ENCODE measurements around the gene WFDC10A. TPM values are rescaled to one million over a fixed set of nuclear protein-coding genes. Genes with fewer than 3 reads are reported as not detected.

The WFDC10A gene
- total and polyA plus RNA-seq, 9 of the 15 experiments (the other 6 are each of a cell fraction or from before 2014, with no cell fraction given), result not detected

- Histone ChIP-seq H2AFZ (ENCODE audit: low read depth, low read length) (no peak overlapping the region), H3K9me3 (replicated peaks; ENCODE audit: control insufficient read depth, insufficient read depth, low read depth, low read length) (no peaks in the 10 kb centered on the region), H3K4me1 (replicated peaks in 1 of 2; ENCODE audit: control insufficient read depth in 2 of 2, insufficient read depth in 2 of 2, low read length in 2 of 2) (no peaks in the 10 kb centered on the region), H3K9me1 (ENCODE audit: control insufficient read depth, insufficient read depth, low read length) (no peaks in the 10 kb centered on the region), H4K20me1 (replicated peaks; ENCODE audit: control insufficient read depth, insufficient read depth, low read length) (no peaks in the 10 kb centered on the region), H3K9ac (ENCODE audit: insufficient read depth in 1 of 2, low read depth in 2 of 2, low read length in 2 of 2) (no peak overlapping the region), H3K27ac (ENCODE audit: extremely low read depth, low read depth, low read length) (no peak overlapping the region), H3K4me3 (no peak overlapping the region), H3K36me3 (ENCODE audit: control insufficient read depth, insufficient read depth, low read length) (no peaks in the 10 kb centered on the region), H3K79me2 (ENCODE audit: control insufficient read depth, insufficient read depth, low read length) (no peaks in the 10 kb centered on the region), H3K4me2 (ENCODE audit: insufficient read depth, low read length) (no peak overlapping the region), H3K27me3 (ENCODE audit: control insufficient read depth in 2 of 2, insufficient read depth in 2 of 2, low read length in 2 of 2) (no peaks in the 10 kb centered on the region)
- in situ Hi-C loops (cut with MboI) (no loop called here), intact Hi-C loops (cut with micrococcal nuclease) (no loop called here)
- no peak for DNase-seq (ENCODE audit: extremely low read depth in 1 of 4, low spot score in 3 of 4)
- BruUV-seq (replicated peaks), result no TSS peak
- no peak for FAIRE-seq
- no peak for ATAC-seq
- TF ChIP-seq ZBED1 (IDR thresholded peaks at IDR 0.05), result no peak
- no peak for TF ChIP-seq ZNF436 (CRISPR knock-in tag; IDR thresholded peaks at IDR 0.05)
- POLR2A ChIA-PET, result no interaction called here
- CTCF ChIA-PET (ENCODE audit: low intra/inter-chr PET ratio), result interaction anchor here (0.7 kb wide), 1 partner anchor 93 kb away, joined by 3 read pairs; no protein-coding TSS in a partner anchor
Observed at GRCh38 chr20:45672765-45673164, 43.2 kb downstream of the WFDC10A start.

DNA sequence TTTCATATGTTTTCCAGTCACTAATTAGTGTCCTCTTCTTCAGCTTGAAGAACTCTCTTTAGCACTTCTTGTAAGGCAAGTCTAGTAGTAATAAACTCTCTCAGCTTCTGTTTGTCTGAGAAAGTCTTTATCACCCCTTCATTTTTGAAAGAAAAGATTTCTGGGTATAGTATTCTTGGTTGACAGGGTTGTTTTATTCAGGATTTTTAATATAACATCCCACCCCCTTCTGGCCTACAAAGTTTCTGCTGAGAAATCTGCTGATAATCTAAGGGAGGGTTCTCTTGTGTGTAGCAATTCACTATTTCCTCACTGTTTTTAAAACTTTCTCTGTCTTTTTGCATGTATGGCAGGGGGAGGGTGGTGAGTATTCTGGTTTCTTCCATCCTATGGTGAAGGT is 50.1 kb downstream of the WFDC10A start:
- no TSS peak for BruUV-seq (replicated peaks)
- CTCF ChIA-PET (ENCODE audit: low intra/inter-chr PET ratio), result no interaction called here
- intact Hi-C loops (cut with micrococcal nuclease), result no loop called here
- DNase-seq (ENCODE audit: extremely low read depth in 1 of 4, low spot score in 3 of 4) (no peak), FAIRE-seq (no peak), ATAC-seq (no peak)
- Histone ChIP-seq H3K36me3 (ENCODE audit: control insufficient read depth, insufficient read depth, low read length) (no peaks in the 10 kb centered on the region), H3K4me1 (replicated peaks in 1 of 2; ENCODE audit: control insufficient read depth in 2 of 2, insufficient read depth in 2 of 2, low read length in 2 of 2) (no peaks in the 10 kb centered on the region), H4K20me1 (replicated peaks; ENCODE audit: control insufficient read depth, insufficient read depth, low read length) (no peaks in the 10 kb centered on the region), H2AFZ (ENCODE audit: low read depth, low read length) (no peak overlapping the region), H3K4me2 (ENCODE audit: insufficient read depth, low read length) (no peak overlapping the region), H3K9me3 (replicated peaks; ENCODE audit: control insufficient read depth, insufficient read depth, low read depth, low read length) (no peaks in the 10 kb centered on the region), H3K9me1 (ENCODE audit: control insufficient read depth, insufficient read depth, low read length) (no peaks in the 10 kb centered on the region), H3K27ac (ENCODE audit: extremely low read depth, low read depth, low read length) (no peak overlapping the region), H3K79me2 (ENCODE audit: control insufficient read depth, insufficient read depth, low read length) (no peaks in the 10 kb centered on the region), H3K4me3 (no peak overlapping the region), H3K9ac (ENCODE audit: insufficient read depth in 1 of 2, low read depth in 2 of 2, low read length in 2 of 2) (no peak overlapping the region), H3K27me3 (ENCODE audit: control insufficient read depth in 2 of 2, insufficient read depth in 2 of 2, low read length in 2 of 2) (no peaks in the 10 kb centered on the region)
- TF ChIP-seq RAD21 (CRISPR knock-in tag; conservative IDR thresholded peaks at IDR 0.05 in 1 of 2, IDR thresholded peaks at IDR 0.05 in 1 of 2), result no peak
- in situ Hi-C loops (cut with MboI), result no loop called here
- POLR2A ChIA-PET, result no interaction called here

Other genes with a start within 250 kb of the WFDC10A start
Only the 7 nearest of the 19 such genes appear.
- gene WFDC6, start 90.3 kb upstream of the WFDC10A start, total RNA-seq (2014; rRNA removed), result not detected in 2 replicates
- not detected in 2 replicates for gene WFDC6, start 90.3 kb upstream of the WFDC10A start, total RNA-seq (2014; rRNA removed; fragmentation: Illumina TruSeq; extraction: Trizol)
- not detected in 2 replicates for gene WFDC6, start 90.3 kb upstream of the WFDC10A start, total RNA-seq (2015; rRNA removed; fragmentation: Illumina TruSeq; extraction: Trizol)
- not detected in 2 replicates for gene WFDC6, start 90.3 kb upstream of the WFDC10A start, total RNA-seq (2021)
- not detected in 2 replicates for gene WFDC6, start 90.3 kb upstream of the WFDC10A start, polyA plus RNA-seq (2011; rRNA removed)
- gene WFDC6, start 90.3 kb upstream of the WFDC10A start, polyA plus RNA-seq (2014; fragmentation: Illumina TruSeq; extraction: Trizol), result not detected in 2 replicates
- not detected for gene WFDC6, start 90.3 kb upstream of the WFDC10A start, polyA plus RNA-seq (2014; fragmentation: Nextera tagmentation; extraction: Ambion mirVana)
- gene WFDC6, start 90.3 kb upstream of the WFDC10A start, polyA plus RNA-seq (2014; rRNA removed), result not detected in 2 replicates
- not detected in 2 replicates for gene EPPIN, start 82.3 kb upstream of the WFDC10A start, total RNA-seq (2014; rRNA removed)
- not detected in 2 replicates for gene EPPIN, start 82.3 kb upstream of the WFDC10A start, total RNA-seq (2014; rRNA removed; fragmentation: Illumina TruSeq; extraction: Trizol)
- not detected in 2 replicates for gene EPPIN, start 82.3 kb upstream of the WFDC10A start, total RNA-seq (2015; rRNA removed; fragmentation: Illumina TruSeq; extraction: Trizol)
- not detected in 2 replicates for gene EPPIN, start 82.3 kb upstream of the WFDC10A start, total RNA-seq (2021)
- not detected in 2 replicates for gene EPPIN, start 82.3 kb upstream of the WFDC10A start, polyA plus RNA-seq (2011; rRNA removed)
- gene EPPIN, start 82.3 kb upstream of the WFDC10A start, polyA plus RNA-seq (2014; fragmentation: Illumina TruSeq; extraction: Trizol), result not detected in 2 replicates
- not detected for gene EPPIN, start 82.3 kb upstream of the WFDC10A start, polyA plus RNA-seq (2014; fragmentation: Nextera tagmentation; extraction: Ambion mirVana)
- not detected in 2 replicates for gene EPPIN, start 82.3 kb upstream of the WFDC10A start, polyA plus RNA-seq (2014; rRNA removed)
- not detected in 2 replicates for gene WFDC8, start 50.5 kb upstream of the WFDC10A start, total RNA-seq (2014; rRNA removed)
- gene WFDC8, start 50.5 kb upstream of the WFDC10A start, total RNA-seq (2014; rRNA removed; fragmentation: Illumina TruSeq; extraction: Trizol), result not detected in 2 replicates
- not detected in 2 replicates for gene WFDC8, start 50.5 kb upstream of the WFDC10A start, total RNA-seq (2015; rRNA removed; fragmentation: Illumina TruSeq; extraction: Trizol)
- not detected in 2 replicates for gene WFDC8, start 50.5 kb upstream of the WFDC10A start, total RNA-seq (2021)
- gene WFDC8, start 50.5 kb upstream of the WFDC10A start, polyA plus RNA-seq (2011; rRNA removed), result not detected in 2 replicates
- not detected in 2 replicates for gene WFDC8, start 50.5 kb upstream of the WFDC10A start, polyA plus RNA-seq (2014; fragmentation: Illumina TruSeq; extraction: Trizol)
- gene WFDC8, start 50.5 kb upstream of the WFDC10A start, polyA plus RNA-seq (2014; fragmentation: Nextera tagmentation; extraction: Ambion mirVana), result not detected
- gene WFDC8, start 50.5 kb upstream of the WFDC10A start, polyA plus RNA-seq (2014; rRNA removed), result not detected in 2 replicates
- gene WFDC9, start 1.5 kb downstream of the WFDC10A start, total RNA-seq (2014; rRNA removed), result not detected in 2 replicates
- gene WFDC9, start 1.5 kb downstream of the WFDC10A start, total RNA-seq (2014; rRNA removed; fragmentation: Illumina TruSeq; extraction: Trizol), result not detected in 2 replicates
- not detected in 2 replicates for gene WFDC9, start 1.5 kb downstream of the WFDC10A start, total RNA-seq (2015; rRNA removed; fragmentation: Illumina TruSeq; extraction: Trizol)
- not detected in 2 replicates for gene WFDC9, start 1.5 kb downstream of the WFDC10A start, total RNA-seq (2021)
- not detected in 2 replicates for gene WFDC9, start 1.5 kb downstream of the WFDC10A start, polyA plus RNA-seq (2011; rRNA removed)
- gene WFDC9, start 1.5 kb downstream of the WFDC10A start, polyA plus RNA-seq (2014; fragmentation: Illumina TruSeq; extraction: Trizol), result not detected in 2 replicates
- not detected for gene WFDC9, start 1.5 kb downstream of the WFDC10A start, polyA plus RNA-seq (2014; fragmentation: Nextera tagmentation; extraction: Ambion mirVana)
- not detected in 2 replicates for gene WFDC9, start 1.5 kb downstream of the WFDC10A start, polyA plus RNA-seq (2014; rRNA removed)
- not detected in 2 replicates for gene WFDC11, start 40.5 kb downstream of the WFDC10A start, total RNA-seq (2014; rRNA removed)
- gene WFDC11, start 40.5 kb downstream of the WFDC10A start, total RNA-seq (2014; rRNA removed; fragmentation: Illumina TruSeq; extraction: Trizol), result not detected in 2 replicates
- gene WFDC11, start 40.5 kb downstream of the WFDC10A start, total RNA-seq (2015; rRNA removed; fragmentation: Illumina TruSeq; extraction: Trizol), result not detected in 2 replicates
- gene WFDC11, start 40.5 kb downstream of the WFDC10A start, total RNA-seq (2021), result not detected in 2 replicates
- gene WFDC11, start 40.5 kb downstream of the WFDC10A start, polyA plus RNA-seq (2011; rRNA removed), result not detected in 2 replicates
- not detected in 2 replicates for gene WFDC11, start 40.5 kb downstream of the WFDC10A start, polyA plus RNA-seq (2014; fragmentation: Illumina TruSeq; extraction: Trizol)
- gene WFDC11, start 40.5 kb downstream of the WFDC10A start, polyA plus RNA-seq (2014; fragmentation: Nextera tagmentation; extraction: Ambion mirVana), result not detected
- gene WFDC11, start 40.5 kb downstream of the WFDC10A start, polyA plus RNA-seq (2014; rRNA removed), result not detected in 2 replicates
- not detected in 2 replicates for gene WFDC13, start 72.3 kb downstream of the WFDC10A start, total RNA-seq (2014; rRNA removed)
- not detected in 2 replicates for gene WFDC13, start 72.3 kb downstream of the WFDC10A start, total RNA-seq (2014; rRNA removed; fragmentation: Illumina TruSeq; extraction: Trizol)
- not detected in 2 replicates for gene WFDC13, start 72.3 kb downstream of the WFDC10A start, total RNA-seq (2015; rRNA removed; fragmentation: Illumina TruSeq; extraction: Trizol)
- not detected in 2 replicates for gene WFDC13, start 72.3 kb downstream of the WFDC10A start, total RNA-seq (2021)
- not detected in 2 replicates for gene WFDC13, start 72.3 kb downstream of the WFDC10A start, polyA plus RNA-seq (2011; rRNA removed)
- not detected in 2 replicates for gene WFDC13, start 72.3 kb downstream of the WFDC10A start, polyA plus RNA-seq (2014; fragmentation: Illumina TruSeq; extraction: Trizol)
- not detected for gene WFDC13, start 72.3 kb downstream of the WFDC10A start, polyA plus RNA-seq (2014; fragmentation: Nextera tagmentation; extraction: Ambion mirVana)
- not detected in 2 replicates for gene WFDC13, start 72.3 kb downstream of the WFDC10A start, polyA plus RNA-seq (2014; rRNA removed)
- gene WFDC10B, start 75.3 kb downstream of the WFDC10A start, total RNA-seq (2014; rRNA removed), result not detected in 2 replicates
- gene WFDC10B, start 75.3 kb downstream of the WFDC10A start, total RNA-seq (2014; rRNA removed; fragmentation: Illumina TruSeq; extraction: Trizol), result not detected in 2 replicates
- gene WFDC10B, start 75.3 kb downstream of the WFDC10A start, total RNA-seq (2015; rRNA removed; fragmentation: Illumina TruSeq; extraction: Trizol), result not detected in 2 replicates
- not detected in 2 replicates for gene WFDC10B, start 75.3 kb downstream of the WFDC10A start, total RNA-seq (2021)
- gene WFDC10B, start 75.3 kb downstream of the WFDC10A start, polyA plus RNA-seq (2011; rRNA removed), result not detected in 2 replicates
- gene WFDC10B, start 75.3 kb downstream of the WFDC10A start, polyA plus RNA-seq (2014; fragmentation: Illumina TruSeq; extraction: Trizol), result not detected in 2 replicates
- not detected for gene WFDC10B, start 75.3 kb downstream of the WFDC10A start, polyA plus RNA-seq (2014; fragmentation: Nextera tagmentation; extraction: Ambion mirVana)
- gene WFDC10B, start 75.3 kb downstream of the WFDC10A start, polyA plus RNA-seq (2014; rRNA removed), result not detected in 2 replicates

Data from K562 (cell line).